Mesenchymal stem cell (in vitro differentiated cells and primary cell): ENCODE results near the gene DUSP1.
A peak's percentile ranks its signal among the peaks of the same experiment; 100 is the strongest.

Experiments
- DNase-seq: peaks from one replicate; pipeline ENCODE4 v3.0.0-alpha.2; 2013
- H2AFZ ChIP-seq: one replicate; pipeline ENCODE4 v1.6.1; 2013; ENCODE audit warnings: low read depth, mild to moderate bottlenecking, control low read depth, inconsistent platforms, low read length, moderate library complexity
- H2AK5ac ChIP-seq: 2 replicates; pipeline ENCODE4 v1.6.1; 2013; ENCODE audit warnings: low read length, moderate library complexity, mild to moderate bottlenecking, inconsistent platforms; ENCODE audit not compliant: severe bottlenecking
- H2BK120ac ChIP-seq: one replicate; pipeline ENCODE4 v1.6.1; 2013; ENCODE audit warnings: low read depth, mild to moderate bottlenecking, inconsistent platforms, low read length, moderate library complexity
- H2BK12ac ChIP-seq, 2 experiments: one replicate each; pipeline ENCODE4 v1.6.1; 2013; ENCODE audit warnings: inconsistent platforms in 2 of 2, low read length in 2 of 2, mild to moderate bottlenecking in 2 of 2, moderate library complexity in 2 of 2, control low read depth in 1 of 2
- H2BK15ac ChIP-seq: one replicate; pipeline ENCODE4 v1.6.1; 2013; ENCODE audit warnings: mild to moderate bottlenecking, low read depth, inconsistent platforms; ENCODE audit not compliant: poor library complexity, severe bottlenecking
- H2BK5ac ChIP-seq: 2 replicates; pipeline ENCODE4 v1.6.1; 2013; ENCODE audit warnings: low read depth, mild to moderate bottlenecking, low read length, control low read depth, inconsistent platforms; ENCODE audit not compliant: poor library complexity, severe bottlenecking
- H3K14ac ChIP-seq, 2 experiments: one replicate each; pipeline ENCODE4 v1.6.1; 2013; ENCODE audit warnings: inconsistent platforms in 2 of 2, low read length in 2 of 2, control low read depth in 1 of 2, mild to moderate bottlenecking in 1 of 2, moderate library complexity in 1 of 2
- H3K18ac ChIP-seq, 2 experiments: one replicate each; pipeline ENCODE4 v1.6.1; 2013; ENCODE audit warnings: inconsistent platforms in 2 of 2, low read length in 2 of 2, control low read depth in 1 of 2, low read depth in 1 of 2, mild to moderate bottlenecking in 1 of 2
- H3K23ac ChIP-seq, 2 experiments: one replicate each; pipeline ENCODE4 v1.6.1; 2013; ENCODE audit warnings: inconsistent platforms in 2 of 2, low read length in 2 of 2, mild to moderate bottlenecking in 2 of 2, moderate library complexity in 2 of 2, control low read depth in 1 of 2
- H3K27ac ChIP-seq: 2 replicates; pipeline ENCODE4 v1.5.1; 2013; ENCODE audit warnings: mild to moderate bottlenecking, moderate library complexity, low read length, control low read depth, inconsistent platforms; ENCODE audit not compliant: poor library complexity, severe bottlenecking
- H3K27me3 ChIP-seq, 2 experiments: 2 replicates each; pipeline versions ENCODE4 v1.6.1 to v1.7.0; 2013; ENCODE audit warnings: low read length in 2 of 2, mild to moderate bottlenecking in 2 of 2, moderate library complexity in 2 of 2, control low read depth in 1 of 2, inconsistent platforms in 1 of 2; ENCODE audit not compliant: control insufficient read depth in 1 of 2, insufficient read depth in 1 of 2
- H3K36me3 ChIP-seq, 2 experiments: 2 replicates each; pipeline versions ENCODE4 v1.6.1 to v1.7.0; 2013; ENCODE audit warnings: low read length in 2 of 2, control low read depth in 1 of 2, inconsistent platforms in 1 of 2, low read depth in 1 of 2, mild to moderate bottlenecking in 1 of 2; ENCODE audit not compliant: insufficient read depth in 2 of 2, control insufficient read depth in 1 of 2
- H3K4ac ChIP-seq, 2 experiments: one replicate each; pipeline ENCODE4 v1.6.1; 2013; ENCODE audit warnings: inconsistent platforms in 2 of 2, low read length in 2 of 2, mild to moderate bottlenecking in 2 of 2, moderate library complexity in 2 of 2, control low read depth in 1 of 2, low read depth in 1 of 2
- H3K4me1 ChIP-seq: 2 replicates; pipeline ENCODE4 v1.6.1; 2013; ENCODE audit warnings: low read depth, low read length, control low read depth; ENCODE audit not compliant: control insufficient read depth, insufficient read depth
- H3K4me2 ChIP-seq: 2 replicates; pipeline ENCODE4 v1.6.1; 2013; ENCODE audit warnings: low read length, mild to moderate bottlenecking, inconsistent platforms; ENCODE audit not compliant: poor library complexity, severe bottlenecking
- H3K4me3 ChIP-seq, 2 experiments: 2 replicates each; pipeline versions ENCODE4 v1.5.1 to v1.7.0; 2013; ENCODE audit warnings: low read length in 2 of 2, mild to moderate bottlenecking in 2 of 2, control low read depth in 1 of 2, low read depth in 1 of 2; ENCODE audit not compliant: insufficient read depth in 1 of 2
- H3K79me1 ChIP-seq: replicated peaks from 2 replicates; pipeline ENCODE4 v1.6.1; 2013; ENCODE audit warnings: mild to moderate bottlenecking, control low read depth, low read length, inconsistent platforms; ENCODE audit not compliant: poor library complexity, severe bottlenecking
- H3K9ac ChIP-seq: 2 replicates; pipeline ENCODE4 v1.7.0; 2013; ENCODE audit warnings: mild to moderate bottlenecking, low read length, moderate library complexity
- H3K9me3 ChIP-seq: 2 replicates; pipeline ENCODE4 v1.7.0; 2013; ENCODE audit warnings: mild to moderate bottlenecking, low read length; ENCODE audit not compliant: control insufficient read depth
- H4K8ac ChIP-seq: one replicate; pipeline ENCODE4 v1.6.1; 2013; ENCODE audit warnings: inconsistent platforms, mild to moderate bottlenecking, low read length, moderate library complexity
- H4K91ac ChIP-seq: one replicate; pipeline ENCODE4 v1.6.1; 2013; ENCODE audit warnings: mild to moderate bottlenecking, low read length, inconsistent platforms
- WGBS: methylation state at CpG from one replicate; pipeline ENCODE4 v1.1.7; 2013; ENCODE audit warnings: mixed read lengths; 5-methylcytosine and 5-hydroxymethylcytosine counted together

Gene DUSP1

DNA sequence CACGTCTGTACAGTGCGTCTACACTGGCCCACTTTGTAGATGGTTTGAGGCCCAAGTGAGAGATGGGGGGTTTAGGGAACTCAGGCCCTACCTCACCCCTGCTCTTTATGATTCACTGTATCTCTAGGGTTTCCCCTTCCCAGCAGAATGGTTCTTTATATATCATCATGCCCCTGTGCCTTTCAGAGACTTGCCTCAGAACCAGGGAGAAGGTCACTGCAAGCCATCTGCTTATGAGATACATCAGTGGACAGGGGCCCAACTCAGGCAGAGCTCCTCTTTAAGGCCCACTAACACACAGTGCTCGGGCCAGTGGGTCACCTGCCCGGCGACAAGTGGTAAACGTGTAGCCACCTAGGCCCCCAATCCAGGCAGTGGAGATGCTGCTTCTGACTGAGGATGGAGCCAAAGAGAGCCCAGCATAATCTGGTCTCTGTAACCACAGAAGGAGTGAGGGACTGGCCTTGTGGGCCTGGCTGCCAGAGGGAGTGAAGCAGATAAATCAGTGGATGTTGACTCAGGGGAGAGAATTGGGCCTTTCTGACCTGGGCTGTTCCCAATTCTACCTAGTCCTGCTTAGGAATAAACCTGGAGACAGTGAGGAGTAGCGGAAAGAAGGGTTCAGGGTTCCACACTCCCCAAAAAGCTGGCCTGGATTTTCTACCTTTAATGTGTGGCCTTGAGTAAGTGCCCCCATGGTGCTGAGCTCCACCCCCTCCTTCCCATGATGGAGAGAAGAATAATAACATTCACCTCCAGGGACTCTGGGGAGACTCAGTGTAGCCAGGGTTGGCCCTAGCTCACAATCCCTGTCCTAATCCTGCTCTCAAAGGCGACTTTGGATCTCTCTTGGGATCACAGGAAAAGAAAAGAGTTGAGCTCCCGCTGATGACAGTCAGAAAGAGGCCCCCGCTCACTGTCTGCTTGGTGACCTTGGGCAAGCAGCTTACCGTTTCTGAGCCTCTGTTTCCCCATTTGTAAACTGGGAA lies 2.8 kb upstream of the DUSP1 start:
- peak overlapping the region; percentile 98 for H2AK5ac ChIP-seq
- H3K23ac ChIP-seq = no peak overlapping the region
- H3K36me3 ChIP-seq = peaks cover 10 to 14% of the 10 kb centered on the region in 2 experiments
- peak overlapping the region in 1 of 2 experiments; percentile 58 for H3K14ac ChIP-seq
- H3K4me3 ChIP-seq = peak overlapping the region in 1 of 2 experiments; percentile 19
- H3K27ac ChIP-seq = peak overlapping the region; percentile 98
- H4K8ac ChIP-seq = peak overlapping the region; percentile 88
- no peak overlapping the region for H2AFZ ChIP-seq
- peak overlapping the region; percentile 98 to 99 for H2BK12ac ChIP-seq
- no peaks in the 10 kb centered on the region for H3K9me3 ChIP-seq
- peak overlapping the region; percentile 92 for H2BK120ac ChIP-seq
- peak; percentile 77 for DNase-seq
- peak overlapping the region; percentile 76 to 99 for H3K4ac ChIP-seq
- H3K9ac ChIP-seq = peak overlapping the region; percentile 99
- H3K79me1 ChIP-seq = no peaks in the 10 kb centered on the region
- H3K27me3 ChIP-seq = no peaks in the 10 kb centered on the region
- no peak overlapping the region for H3K4me2 ChIP-seq
- H2BK5ac ChIP-seq = peak overlapping the region; percentile 80
- peaks cover 32% of the 10 kb centered on the region for H3K4me1 ChIP-seq
- peak overlapping the region; percentile 96 for H4K91ac ChIP-seq
- peak overlapping the region; percentile 90 for H2BK15ac ChIP-seq
- 89% methylated on average over 11 of the region's 11 CpGs for WGBS
- peak overlapping the region; percentile 83 to 91 for H3K18ac ChIP-seq

DNA sequence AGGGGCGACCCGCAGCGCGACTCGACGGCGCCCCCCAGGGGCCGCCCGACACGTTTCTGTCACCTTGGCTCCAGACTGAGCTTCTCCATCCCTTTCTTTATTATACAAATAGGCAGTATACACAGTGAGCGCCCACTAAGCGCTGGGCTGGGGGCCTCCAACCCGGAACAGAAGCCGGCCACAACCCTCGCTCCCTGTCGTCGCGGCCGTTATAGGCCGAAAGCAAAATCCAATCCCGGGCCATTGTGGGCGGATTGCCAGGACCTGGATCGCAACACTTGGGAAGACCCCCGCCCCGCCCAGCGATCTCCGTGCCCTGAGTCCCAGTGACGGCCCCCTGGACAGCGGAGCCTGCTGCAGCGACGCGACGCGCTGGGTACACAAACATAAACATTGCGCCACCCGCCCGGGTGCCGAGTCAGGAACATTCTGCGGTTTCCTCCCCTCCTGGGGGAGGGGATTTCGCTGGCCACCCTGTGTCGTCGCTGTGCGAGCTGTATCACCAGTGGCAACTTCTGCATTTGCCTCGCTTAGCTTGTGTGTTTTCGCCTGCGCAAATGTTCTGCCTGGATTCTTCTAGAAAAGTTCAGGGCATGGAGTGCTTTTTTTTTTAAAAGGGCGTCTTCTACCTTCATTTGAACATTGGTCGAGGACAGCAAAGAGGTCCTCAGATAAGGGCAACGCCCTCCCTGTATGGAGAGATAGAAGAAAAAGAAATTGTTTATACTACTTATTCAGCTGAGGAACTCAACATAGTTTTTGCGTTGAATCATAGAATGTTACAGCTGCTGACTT lies 1.3 kb upstream of the DUSP1 start:
- Histone ChIP-seq H3K14ac (peak overlapping the region in 1 of 2 experiments; percentile 61), H2BK15ac (peak overlapping the region; percentile 62), H3K27ac (peak overlapping the region; percentile 98), H2BK5ac (peak overlapping the region; percentile 99), H3K9me3 (no peaks in the 10 kb centered on the region), H3K18ac (peak overlapping the region; percentile 81 to 98), H3K4ac (peak overlapping the region; percentile 78 to 100), H3K36me3 (peaks cover 19 to 29% of the 10 kb centered on the region in 2 experiments), H4K8ac (peak overlapping the region; percentile 96), H4K91ac (peak overlapping the region; percentile 98), H3K23ac (peak overlapping the region in 1 of 2 experiments; percentile 14), H2BK120ac (peak overlapping the region; percentile 97), H3K4me1 (peaks cover 30% of the 10 kb centered on the region), H3K79me1 (no peaks in the 10 kb centered on the region), H2AFZ (no peak overlapping the region), H3K4me2 (peak overlapping the region; percentile 91), H2AK5ac (peak overlapping the region; percentile 73), H2BK12ac (peak overlapping the region; percentile 87 to 90), H3K27me3 (no peaks in the 10 kb centered on the region), H3K4me3 (peak overlapping the region; percentile 46 to 73), H3K9ac (peak overlapping the region; percentile 99)
- under 1% methylated on average over 47 of the region's 50 CpGs for WGBS
- DNase-seq = peak; percentile 99

DNA sequence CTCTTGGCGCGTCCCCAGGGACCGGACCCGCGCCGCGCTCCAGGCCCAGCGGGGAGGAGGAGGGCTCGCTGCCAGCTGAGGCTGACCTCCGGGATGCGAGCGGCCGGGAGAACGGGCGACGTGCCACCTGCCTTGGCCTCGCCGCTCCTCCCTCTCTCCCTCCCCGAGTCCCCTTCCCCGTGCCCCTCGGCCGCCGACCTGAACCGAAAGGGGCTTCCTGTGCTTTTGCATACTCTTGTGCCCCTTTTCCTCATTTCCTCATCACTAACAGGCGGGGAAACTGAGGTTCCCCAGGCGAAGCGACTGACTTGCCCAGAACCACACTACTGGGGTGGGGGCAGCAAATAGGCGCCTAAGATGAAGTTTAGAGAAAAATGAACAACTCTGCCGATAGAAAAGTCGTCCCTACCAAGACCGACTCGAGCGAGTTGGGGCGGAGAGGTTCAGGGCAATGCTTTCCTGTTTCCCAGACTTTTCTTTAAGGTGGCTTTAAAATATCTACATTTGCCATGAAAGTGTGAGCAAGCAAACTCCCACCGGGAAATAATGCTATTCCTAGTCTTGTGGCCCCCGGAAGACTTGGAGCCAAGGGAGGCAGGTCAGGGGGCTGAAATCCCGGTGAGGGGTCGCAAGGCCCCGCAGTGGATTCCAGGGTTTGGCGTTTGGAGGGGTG lies 580 bp upstream of the DUSP1 start:
- peak overlapping the region; percentile 88 to 100 for H3K4ac ChIP-seq
- no peaks in the 10 kb centered on the region for H3K79me1 ChIP-seq
- H2AFZ ChIP-seq = no peak overlapping the region
- no peak overlapping the region for H3K23ac ChIP-seq
- H3K36me3 ChIP-seq = peaks cover 21 to 36% of the 10 kb centered on the region in 2 experiments
- H2BK15ac ChIP-seq = peak overlapping the region; percentile 62
- H4K8ac ChIP-seq = peak overlapping the region; percentile 96
- H2BK5ac ChIP-seq = peak overlapping the region; percentile 99
- peak overlapping the region; percentile 87 to 91 for H2BK12ac ChIP-seq
- H3K27me3 ChIP-seq = no peaks in the 10 kb centered on the region
- no peaks in the 10 kb centered on the region for H3K9me3 ChIP-seq
- peak overlapping the region; percentile 55 to 73 for H3K4me3 ChIP-seq
- peak overlapping the region; percentile 81 to 98 for H3K18ac ChIP-seq
- H3K4me1 ChIP-seq = peaks cover 29% of the 10 kb centered on the region
- peak overlapping the region; percentile 99 for H3K9ac ChIP-seq
- peak overlapping the region; percentile 73 for H2AK5ac ChIP-seq
- peak overlapping the region; percentile 98 for H4K91ac ChIP-seq
- peak overlapping the region; percentile 97 for H2BK120ac ChIP-seq
- 1% methylated on average over 25 of the region's 40 CpGs for WGBS
- DNase-seq = no peak
- peak overlapping the region; percentile 98 for H3K27ac ChIP-seq
- H3K14ac ChIP-seq = peak overlapping the region in 1 of 2 experiments; percentile 68
- H3K4me2 ChIP-seq = peak overlapping the region; percentile 91
